Mammary epithelial cell (primary cell): ENCODE results near the gene EVA1A.

Experiments
- EZH2 ChIP-seq: IDR thresholded peaks from 2 replicates; pipeline ENCODE4 v1.6.1; 2012; ENCODE audit warnings: low read length, inconsistent platforms, borderline replicate concordance
- TF ChIP-seq, protein P1 (sequence below), 2 donors: IDR thresholded peaks in 1 of 2; conservative IDR thresholded peaks in 1 of 2; 2 replicates each; pipeline ENCODE4 v1.5.1; 2011 to 2012; ENCODE audit warnings: inconsistent platforms in 2 of 2, low read length in 2 of 2, mild to moderate bottlenecking in 2 of 2, control low read depth in 1 of 2, low read depth in 1 of 2; ENCODE audit not compliant: insufficient read depth in 1 of 2; ENCODE audit errors: extremely low read depth in 1 of 2

DNA sequence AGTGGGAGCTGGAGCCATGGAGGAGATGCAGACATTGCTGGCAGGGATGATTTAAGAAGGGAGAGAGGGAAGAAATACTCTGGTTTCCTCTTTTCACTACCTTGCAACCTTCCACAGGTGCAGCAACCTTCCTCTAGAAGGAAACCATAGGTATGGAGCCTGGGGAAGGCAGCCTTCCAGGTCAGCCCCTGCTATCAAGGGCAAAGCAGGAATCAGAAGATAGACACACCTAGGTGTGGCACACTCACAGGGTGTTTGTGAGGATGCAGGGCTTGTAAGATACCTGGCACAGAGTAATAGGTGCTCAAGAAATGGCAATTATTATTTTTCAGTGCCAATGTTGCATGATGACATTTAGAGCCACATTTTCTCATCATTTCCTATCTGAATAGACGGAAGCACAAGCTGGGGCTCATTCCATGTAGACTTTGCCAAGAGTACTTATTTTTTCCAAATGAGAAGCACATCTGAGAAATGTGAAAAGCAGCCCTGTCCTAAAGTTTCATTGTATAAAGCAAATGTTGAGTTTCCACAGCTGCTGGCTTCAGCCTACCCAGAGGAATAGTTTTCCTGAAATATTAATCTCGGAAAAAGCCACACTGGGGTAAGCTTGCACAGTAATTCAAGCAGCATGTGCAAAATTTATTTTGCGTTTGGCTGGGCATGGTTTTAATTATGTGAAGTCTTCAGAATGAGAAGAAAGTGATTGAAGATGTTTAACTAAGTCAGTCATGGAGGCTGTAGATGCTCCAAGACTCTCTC lies 20.6 kb downstream of the EVA1A start:
- TF ChIP-seq, protein P1, sequence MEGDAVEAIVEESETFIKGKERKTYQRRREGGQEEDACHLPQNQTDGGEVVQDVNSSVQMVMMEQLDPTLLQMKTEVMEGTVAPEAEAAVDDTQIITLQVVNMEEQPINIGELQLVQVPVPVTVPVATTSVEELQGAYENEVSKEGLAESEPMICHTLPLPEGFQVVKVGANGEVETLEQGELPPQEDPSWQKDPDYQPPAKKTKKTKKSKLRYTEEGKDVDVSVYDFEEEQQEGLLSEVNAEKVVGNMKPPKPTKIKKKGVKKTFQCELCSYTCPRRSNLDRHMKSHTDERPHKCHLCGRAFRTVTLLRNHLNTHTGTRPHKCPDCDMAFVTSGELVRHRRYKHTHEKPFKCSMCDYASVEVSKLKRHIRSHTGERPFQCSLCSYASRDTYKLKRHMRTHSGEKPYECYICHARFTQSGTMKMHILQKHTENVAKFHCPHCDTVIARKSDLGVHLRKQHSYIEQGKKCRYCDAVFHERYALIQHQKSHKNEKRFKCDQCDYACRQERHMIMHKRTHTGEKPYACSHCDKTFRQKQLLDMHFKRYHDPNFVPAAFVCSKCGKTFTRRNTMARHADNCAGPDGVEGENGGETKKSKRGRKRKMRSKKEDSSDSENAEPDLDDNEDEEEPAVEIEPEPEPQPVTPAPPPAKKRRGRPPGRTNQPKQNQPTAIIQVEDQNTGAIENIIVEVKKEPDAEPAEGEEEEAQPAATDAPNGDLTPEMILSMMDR (conservative IDR thresholded peaks at IDR 0.05 in 1 of 2, IDR thresholded peaks at IDR 0.05 in 1 of 2; ENCODE audit: extremely low read depth in 1 of 2, insufficient read depth in 1 of 2, low read depth in 1 of 2, low read length in 2 of 2): no peak
- TF ChIP-seq EZH2: no peak
